GM23338 (cell line): Measurements from ENCODE around the gene DUSP10. TPM values are rescaled to one million over a fixed set of nuclear protein-coding genes. Genes with fewer than 3 reads are reported as not detected.

Experiments used
- ATAC-seq: fragments of 200-7000 bp; cut with Tn5 transposase; 3 replicates; pipeline ENCODE4 v1.9.1; 2020
- DNase-seq: peaks from one replicate; pipeline ENCODE4 v3.0.0-alpha.2; 2015; ENCODE audit warnings: low spot score
- H2AFZ ChIP-seq: fragments of 200-600 bp; sonication (generic); 2 replicates; pipeline ENCODE4 v1.8.0; 2016; ENCODE audit warnings: antibody characterized with exemption, mild to moderate bottlenecking, moderate library complexity
- H3F3A ChIP-seq: fragments of 200-600 bp; sonication (generic); replicated peaks from 2 replicates; pipeline ENCODE4 v1.8.0; 2017; ENCODE audit warnings: antibody characterized with exemption, mixed run types, low read depth
- H3K27ac ChIP-seq: fragments of 200-600 bp; sonication (generic); 2 replicates; pipeline ENCODE4 v1.6.1; 2016; ENCODE audit warnings: low read depth
- H3K27me3 ChIP-seq: fragments of 200-600 bp; sonication (generic); 2 replicates; pipeline ENCODE4 v1.8.0; 2016; ENCODE audit warnings: mild to moderate bottlenecking, mixed run types, moderate library complexity; ENCODE audit not compliant: insufficient read depth
- H3K36me3 ChIP-seq: fragments of 200-600 bp; sonication (generic); 2 replicates; pipeline ENCODE4 v1.8.0; 2016; ENCODE audit warnings: mild to moderate bottlenecking; ENCODE audit not compliant: insufficient read depth
- H3K4me1 ChIP-seq: fragments of 200-600 bp; sonication (generic); 2 replicates; pipeline ENCODE4 v1.8.0; 2016; ENCODE audit warnings: mild to moderate bottlenecking, moderate library complexity; ENCODE audit not compliant: insufficient read depth
- H3K4me2 ChIP-seq: fragments of 200-600 bp; sonication (generic); 2 replicates; pipeline ENCODE4 v1.7.1; 2017; ENCODE audit warnings: mixed run types
- H3K4me3 ChIP-seq: fragments of 200-600 bp; sonication (generic); 2 replicates; pipeline ENCODE4 v1.6.1; 2016; ENCODE audit warnings: mixed run types
- H3K79me2 ChIP-seq: fragments of 200-600 bp; sonication (generic); replicated peaks from 2 replicates; pipeline ENCODE4 v1.8.0; 2017; ENCODE audit warnings: mild to moderate bottlenecking; ENCODE audit not compliant: insufficient read depth
- H3K9me2 ChIP-seq: fragments of 200-600 bp; sonication (generic); 2 replicates; pipeline ENCODE4 v1.8.0; 2017; ENCODE audit not compliant: insufficient read depth
- H4K20me1 ChIP-seq: fragments of 200-600 bp; sonication (generic); replicated peaks from 2 replicates; pipeline ENCODE4 v1.8.0; 2017; ENCODE audit warnings: mild to moderate bottlenecking; ENCODE audit not compliant: insufficient read depth
- H3K27ac Mint-ChIP-seq: 2 replicates; pipeline ENCODE4 v1.8.0; 2020; ENCODE audit warnings: inconsistent platforms, mild to moderate bottlenecking, moderate library complexity, mixed read lengths
- H3K27me3 Mint-ChIP-seq: 3 replicates; pipeline ENCODE4 v1.8.0; 2022; ENCODE audit warnings: low read depth, mild to moderate bottlenecking, moderate library complexity, mixed read lengths, inconsistent platforms; ENCODE audit not compliant: insufficient read depth, poor library complexity
- H3K36me3 Mint-ChIP-seq: 3 replicates; pipeline ENCODE4 v1.8.0; 2021; ENCODE audit warnings: low read depth, mild to moderate bottlenecking, inconsistent platforms, moderate library complexity, mixed read lengths
- H3K4me1 Mint-ChIP-seq: 3 replicates; pipeline ENCODE4 v1.8.0; 2020; ENCODE audit warnings: mild to moderate bottlenecking, inconsistent platforms, mixed read lengths
- H3K4me3 Mint-ChIP-seq: 3 replicates; pipeline ENCODE4 v1.8.0; 2021; ENCODE audit warnings: moderate library complexity, mild to moderate bottlenecking, inconsistent platforms, mixed read lengths
- H3K9me3 Mint-ChIP-seq: 3 replicates; pipeline ENCODE4 v1.8.0; 2020; ENCODE audit warnings: moderate library complexity, mild to moderate bottlenecking, inconsistent platforms, mixed read lengths
- CREB1 ChIP-seq: fragments of 250-450 bp; sonication (Bioruptor Pico); IDR thresholded peaks from 2 replicates; pipeline ENCODE4 v1.5.0; 2020; ENCODE audit warnings: low read depth, mild to moderate bottlenecking, moderate library complexity
- EZH2 ChIP-seq: fragments of 200-600 bp; sonication (generic); IDR thresholded peaks from one replicate; pipeline ENCODE4 v1.8.0; 2017; ENCODE audit warnings: antibody characterized with exemption, mild to moderate bottlenecking, low read depth; ENCODE audit not compliant: unreplicated experiment
- EZH2phosphoT487 ChIP-seq: fragments of 200-600 bp; sonication (generic); IDR thresholded peaks from one replicate; pipeline ENCODE4 v1.8.1; 2018; ENCODE audit warnings: antibody characterized with exemption; ENCODE audit not compliant: unreplicated experiment
- JUNB ChIP-seq: IDR thresholded peaks from one replicate; pipeline ENCODE4 v1.6.1; 2016; ENCODE audit warnings: antibody characterized with exemption; ENCODE audit not compliant: unreplicated experiment
- NANOG ChIP-seq: IDR thresholded peaks from 2 replicates; pipeline ENCODE4 v1.6.1; 2016; ENCODE audit warnings: antibody characterized with exemption, borderline replicate concordance
- POLR2AphosphoS5 ChIP-seq: IDR thresholded peaks from 2 replicates; pipeline ENCODE4 v1.6.1; 2016; ENCODE audit warnings: antibody characterized with exemption, low read depth
- STAT1 ChIP-seq: IDR thresholded peaks from one replicate; pipeline ENCODE4 v1.6.1; 2016; ENCODE audit warnings: antibody characterized with exemption; ENCODE audit not compliant: unreplicated experiment
- ZNF114 ChIP-seq: fragments of 250-450 bp; sonication (Bioruptor Pico); IDR thresholded peaks from 2 replicates; pipeline ENCODE4 v1.5.0; 2020; ENCODE audit warnings: mild to moderate bottlenecking, moderate library complexity
- ZNF331 ChIP-seq: fragments of 250-450 bp; sonication (Bioruptor Pico); IDR thresholded peaks from 2 replicates; pipeline ENCODE4 v1.5.0; 2020; ENCODE audit warnings: low read depth, mild to moderate bottlenecking, moderate library complexity
- polyA plus RNA-seq: library from polyadenylated mRNA; unstranded; fragments of >200 nt; fragmentation: Nextera tagmentation; extraction: Ambion mirVana; gene quantifications from 2 replicates; pipeline ENCODE4 v1.2.1, GENCODE V29; 2016
- total RNA-seq: library from RNA; depleted of rRNA; stranded (reverse); fragments of >200 nt; shearing (Covaris generic); gene quantifications from 2 replicates; pipeline ENCODE4 v1.2.3, GENCODE V29; 2014
- TF ChIP-seq, protein P1 (sequence below), 2 experiments: fragments of 200-600 bp in 1 of 2; sonication (generic) in 1 of 2; conservative IDR thresholded peaks; 2 replicates each; pipeline versions ENCODE4 v1.5.1 to v1.6.1; 2016 to 2017; ENCODE audit warnings: antibody characterized with exemption in 2 of 2, low read depth in 2 of 2, mild to moderate bottlenecking in 2 of 2, moderate library complexity in 1 of 2
- TF ChIP-seq, protein P2 (sequence below): fragments of 250-450 bp; sonication (Bioruptor Pico); IDR thresholded peaks from 2 replicates; pipeline ENCODE4 v1.5.0; 2020; ENCODE audit warnings: mild to moderate bottlenecking, moderate library complexity
- TF ChIP-seq, protein P3 (sequence below): IDR thresholded peaks from one replicate; pipeline ENCODE4 v1.6.1; 2018; ENCODE audit warnings: antibody characterized with exemption; ENCODE audit not compliant: unreplicated experiment
- TF ChIP-seq, protein P4 (sequence below): IDR thresholded peaks from 2 replicates; pipeline ENCODE4 v1.6.1; 2016; ENCODE audit warnings: antibody characterized with exemption

The DUSP10 gene
- total and polyA plus RNA-seq, 2 experiments from 2014 or later: 1.5 to 1.6 TPM

DNA sequence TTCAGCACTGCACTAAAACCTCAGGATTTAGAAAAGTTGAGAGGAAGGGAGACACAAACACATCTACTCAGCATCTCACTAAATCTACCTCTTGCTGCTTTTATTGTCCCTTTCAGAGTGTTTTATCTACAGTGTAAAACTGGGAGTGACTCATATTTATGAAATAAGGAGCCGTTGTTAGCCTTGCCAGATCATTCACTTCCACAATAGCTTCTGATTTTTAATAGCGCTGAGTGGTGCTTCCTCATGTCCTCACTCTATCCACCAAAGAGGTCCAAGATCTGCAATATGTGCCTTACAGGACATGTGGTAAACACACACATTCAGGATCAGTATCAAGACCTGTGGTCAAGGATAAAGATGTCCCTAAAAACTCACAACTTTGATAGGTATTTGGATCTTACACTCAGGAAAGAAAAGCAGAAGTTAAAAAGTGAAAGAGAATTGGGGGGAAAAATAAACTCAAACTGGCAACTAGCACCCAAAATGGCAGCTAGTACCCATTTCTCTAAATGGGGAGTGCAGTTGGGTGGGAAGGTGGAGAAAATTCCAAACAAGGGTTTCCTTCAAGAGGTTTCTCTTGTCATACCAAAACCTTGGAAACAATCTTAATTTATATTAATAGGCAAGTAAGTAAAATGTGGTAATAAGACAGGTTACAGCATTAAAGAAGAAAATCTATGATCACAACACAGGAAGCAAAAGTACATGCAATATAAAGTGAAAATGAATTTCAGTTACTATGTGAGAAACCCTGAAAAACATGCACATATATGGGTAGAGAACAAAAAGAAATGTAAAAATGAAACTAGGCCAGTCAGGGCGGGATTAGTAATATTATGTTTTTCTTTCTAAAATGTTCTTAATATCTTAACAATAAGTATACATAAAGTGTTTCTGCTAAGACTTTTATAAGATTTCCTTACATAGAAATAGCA is 15.9 kb downstream of the DUSP10 start:
- Mint-ChIP-seq H3K27ac (no peak overlapping the region), H3K9me3 (peaks cover 34% of the 10 kb centered on the region), H3K27me3 (no peaks in the 10 kb centered on the region), H3K36me3 (peaks cover 20% of the 10 kb centered on the region), H3K4me3 (no peak overlapping the region), H3K4me1 (no peaks in the 10 kb centered on the region)
- H3F3A ChIP-seq: no peaks in the 10 kb centered on the region
- no peaks in the 10 kb centered on the region for H3K79me2 ChIP-seq
- H3K27ac ChIP-seq: no peak overlapping the region
- no peak for DNase-seq
- H3K4me3 ChIP-seq: no peak overlapping the region
- H3K36me3 ChIP-seq: peaks cover 10% of the 10 kb centered on the region
- H3K27me3 ChIP-seq: no peaks in the 10 kb centered on the region
- H2AFZ ChIP-seq: no peak overlapping the region
- H3K4me2 ChIP-seq: no peak overlapping the region
- H4K20me1 ChIP-seq: no peaks in the 10 kb centered on the region
- peaks cover 4% of the 10 kb centered on the region; the same call in 1 of the 2 replicates for H3K4me1 ChIP-seq
- H3K9me2 ChIP-seq: 0 out of 2 replicates have a peak, but pooled peaks cover 8% of the 10 kb centered on the region
- no peak for TF ChIP-seq ZNF331 (CRISPR knock-in tag)
- TF ChIP-seq, protein P1, sequence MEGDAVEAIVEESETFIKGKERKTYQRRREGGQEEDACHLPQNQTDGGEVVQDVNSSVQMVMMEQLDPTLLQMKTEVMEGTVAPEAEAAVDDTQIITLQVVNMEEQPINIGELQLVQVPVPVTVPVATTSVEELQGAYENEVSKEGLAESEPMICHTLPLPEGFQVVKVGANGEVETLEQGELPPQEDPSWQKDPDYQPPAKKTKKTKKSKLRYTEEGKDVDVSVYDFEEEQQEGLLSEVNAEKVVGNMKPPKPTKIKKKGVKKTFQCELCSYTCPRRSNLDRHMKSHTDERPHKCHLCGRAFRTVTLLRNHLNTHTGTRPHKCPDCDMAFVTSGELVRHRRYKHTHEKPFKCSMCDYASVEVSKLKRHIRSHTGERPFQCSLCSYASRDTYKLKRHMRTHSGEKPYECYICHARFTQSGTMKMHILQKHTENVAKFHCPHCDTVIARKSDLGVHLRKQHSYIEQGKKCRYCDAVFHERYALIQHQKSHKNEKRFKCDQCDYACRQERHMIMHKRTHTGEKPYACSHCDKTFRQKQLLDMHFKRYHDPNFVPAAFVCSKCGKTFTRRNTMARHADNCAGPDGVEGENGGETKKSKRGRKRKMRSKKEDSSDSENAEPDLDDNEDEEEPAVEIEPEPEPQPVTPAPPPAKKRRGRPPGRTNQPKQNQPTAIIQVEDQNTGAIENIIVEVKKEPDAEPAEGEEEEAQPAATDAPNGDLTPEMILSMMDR (conservative IDR thresholded peaks at IDR 0.05; ENCODE audit: low read depth in 2 of 2): no peak
- no peak for TF ChIP-seq STAT1
- TF ChIP-seq, protein P2, sequence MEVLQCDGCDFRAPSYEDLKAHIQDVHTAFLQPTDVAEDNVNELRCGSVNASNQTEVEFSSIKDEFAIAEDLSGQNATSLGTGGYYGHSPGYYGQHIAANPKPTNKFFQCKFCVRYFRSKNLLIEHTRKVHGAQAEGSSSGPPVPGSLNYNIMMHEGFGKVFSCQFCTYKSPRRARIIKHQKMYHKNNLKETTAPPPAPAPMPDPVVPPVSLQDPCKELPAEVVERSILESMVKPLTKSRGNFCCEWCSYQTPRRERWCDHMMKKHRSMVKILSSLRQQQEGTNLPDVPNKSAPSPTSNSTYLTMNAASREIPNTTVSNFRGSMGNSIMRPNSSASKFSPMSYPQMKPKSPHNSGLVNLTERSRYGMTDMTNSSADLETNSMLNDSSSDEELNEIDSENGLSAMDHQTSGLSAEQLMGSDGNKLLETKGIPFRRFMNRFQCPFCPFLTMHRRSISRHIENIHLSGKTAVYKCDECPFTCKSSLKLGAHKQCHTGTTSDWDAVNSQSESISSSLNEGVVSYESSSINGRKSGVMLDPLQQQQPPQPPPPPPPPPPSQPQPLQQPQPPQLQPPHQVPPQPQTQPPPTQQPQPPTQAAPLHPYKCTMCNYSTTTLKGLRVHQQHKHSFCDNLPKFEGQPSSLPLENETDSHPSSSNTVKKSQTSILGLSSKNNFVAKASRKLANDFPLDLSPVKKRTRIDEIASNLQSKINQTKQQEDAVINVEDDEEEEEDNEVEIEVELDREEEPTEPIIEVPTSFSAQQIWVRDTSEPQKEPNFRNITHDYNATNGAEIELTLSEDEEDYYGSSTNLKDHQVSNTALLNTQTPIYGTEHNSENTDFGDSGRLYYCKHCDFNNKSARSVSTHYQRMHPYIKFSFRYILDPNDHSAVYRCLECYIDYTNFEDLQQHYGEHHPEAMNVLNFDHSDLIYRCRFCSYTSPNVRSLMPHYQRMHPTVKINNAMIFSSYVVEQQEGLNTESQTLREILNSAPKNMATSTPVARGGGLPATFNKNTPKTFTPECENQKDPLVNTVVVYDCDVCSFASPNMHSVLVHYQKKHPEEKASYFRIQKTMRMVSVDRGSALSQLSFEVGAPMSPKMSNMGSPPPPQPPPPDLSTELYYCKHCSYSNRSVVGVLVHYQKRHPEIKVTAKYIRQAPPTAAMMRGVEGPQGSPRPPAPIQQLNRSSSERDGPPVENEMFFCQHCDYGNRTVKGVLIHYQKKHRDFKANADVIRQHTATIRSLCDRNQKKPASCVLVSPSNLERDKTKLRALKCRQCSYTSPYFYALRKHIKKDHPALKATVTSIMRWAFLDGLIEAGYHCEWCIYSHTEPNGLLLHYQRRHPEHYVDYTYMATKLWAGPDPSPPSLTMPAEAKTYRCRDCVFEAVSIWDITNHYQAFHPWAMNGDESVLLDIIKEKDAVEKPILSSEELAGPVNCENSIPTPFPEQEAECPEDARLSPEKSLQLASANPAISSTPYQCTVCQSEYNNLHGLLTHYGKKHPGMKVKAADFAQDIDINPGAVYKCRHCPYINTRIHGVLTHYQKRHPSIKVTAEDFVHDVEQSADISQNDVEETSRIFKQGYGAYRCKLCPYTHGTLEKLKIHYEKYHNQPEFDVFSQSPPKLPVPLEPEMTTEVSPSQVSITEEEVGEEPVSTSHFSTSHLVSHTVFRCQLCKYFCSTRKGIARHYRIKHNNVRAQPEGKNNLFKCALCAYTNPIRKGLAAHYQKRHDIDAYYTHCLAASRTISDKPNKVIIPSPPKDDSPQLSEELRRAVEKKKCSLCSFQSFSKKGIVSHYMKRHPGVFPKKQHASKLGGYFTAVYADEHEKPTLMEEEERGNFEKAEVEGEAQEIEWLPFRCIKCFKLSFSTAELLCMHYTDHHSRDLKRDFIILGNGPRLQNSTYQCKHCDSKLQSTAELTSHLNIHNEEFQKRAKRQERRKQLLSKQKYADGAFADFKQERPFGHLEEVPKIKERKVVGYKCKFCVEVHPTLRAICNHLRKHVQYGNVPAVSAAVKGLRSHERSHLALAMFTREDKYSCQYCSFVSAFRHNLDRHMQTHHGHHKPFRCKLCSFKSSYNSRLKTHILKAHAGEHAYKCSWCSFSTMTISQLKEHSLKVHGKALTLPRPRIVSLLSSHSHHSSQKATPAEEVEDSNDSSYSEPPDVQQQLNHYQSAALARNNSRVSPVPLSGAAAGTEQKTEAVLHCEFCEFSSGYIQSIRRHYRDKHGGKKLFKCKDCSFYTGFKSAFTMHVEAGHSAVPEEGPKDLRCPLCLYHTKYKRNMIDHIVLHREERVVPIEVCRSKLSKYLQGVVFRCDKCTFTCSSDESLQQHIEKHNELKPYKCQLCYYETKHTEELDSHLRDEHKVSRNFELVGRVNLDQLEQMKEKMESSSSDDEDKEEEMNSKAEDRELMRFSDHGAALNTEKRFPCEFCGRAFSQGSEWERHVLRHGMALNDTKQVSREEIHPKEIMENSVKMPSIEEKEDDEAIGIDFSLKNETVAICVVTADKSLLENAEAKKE: no peak
- no peak for TF ChIP-seq CREB1 (CRISPR knock-in tag)
- no peak for TF ChIP-seq EZH2phosphoT487
- TF ChIP-seq JUNB: no peak
- no peak for TF ChIP-seq EZH2
- no peak for TF ChIP-seq ZNF114 (CRISPR knock-in tag)
- no peak for TF ChIP-seq POLR2AphosphoS5
- TF ChIP-seq NANOG: no peak
- TF ChIP-seq, protein P3, sequence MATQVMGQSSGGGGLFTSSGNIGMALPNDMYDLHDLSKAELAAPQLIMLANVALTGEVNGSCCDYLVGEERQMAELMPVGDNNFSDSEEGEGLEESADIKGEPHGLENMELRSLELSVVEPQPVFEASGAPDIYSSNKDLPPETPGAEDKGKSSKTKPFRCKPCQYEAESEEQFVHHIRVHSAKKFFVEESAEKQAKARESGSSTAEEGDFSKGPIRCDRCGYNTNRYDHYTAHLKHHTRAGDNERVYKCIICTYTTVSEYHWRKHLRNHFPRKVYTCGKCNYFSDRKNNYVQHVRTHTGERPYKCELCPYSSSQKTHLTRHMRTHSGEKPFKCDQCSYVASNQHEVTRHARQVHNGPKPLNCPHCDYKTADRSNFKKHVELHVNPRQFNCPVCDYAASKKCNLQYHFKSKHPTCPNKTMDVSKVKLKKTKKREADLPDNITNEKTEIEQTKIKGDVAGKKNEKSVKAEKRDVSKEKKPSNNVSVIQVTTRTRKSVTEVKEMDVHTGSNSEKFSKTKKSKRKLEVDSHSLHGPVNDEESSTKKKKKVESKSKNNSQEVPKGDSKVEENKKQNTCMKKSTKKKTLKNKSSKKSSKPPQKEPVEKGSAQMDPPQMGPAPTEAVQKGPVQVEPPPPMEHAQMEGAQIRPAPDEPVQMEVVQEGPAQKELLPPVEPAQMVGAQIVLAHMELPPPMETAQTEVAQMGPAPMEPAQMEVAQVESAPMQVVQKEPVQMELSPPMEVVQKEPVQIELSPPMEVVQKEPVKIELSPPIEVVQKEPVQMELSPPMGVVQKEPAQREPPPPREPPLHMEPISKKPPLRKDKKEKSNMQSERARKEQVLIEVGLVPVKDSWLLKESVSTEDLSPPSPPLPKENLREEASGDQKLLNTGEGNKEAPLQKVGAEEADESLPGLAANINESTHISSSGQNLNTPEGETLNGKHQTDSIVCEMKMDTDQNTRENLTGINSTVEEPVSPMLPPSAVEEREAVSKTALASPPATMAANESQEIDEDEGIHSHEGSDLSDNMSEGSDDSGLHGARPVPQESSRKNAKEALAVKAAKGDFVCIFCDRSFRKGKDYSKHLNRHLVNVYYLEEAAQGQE: no peak
- TF ChIP-seq, protein P4, sequence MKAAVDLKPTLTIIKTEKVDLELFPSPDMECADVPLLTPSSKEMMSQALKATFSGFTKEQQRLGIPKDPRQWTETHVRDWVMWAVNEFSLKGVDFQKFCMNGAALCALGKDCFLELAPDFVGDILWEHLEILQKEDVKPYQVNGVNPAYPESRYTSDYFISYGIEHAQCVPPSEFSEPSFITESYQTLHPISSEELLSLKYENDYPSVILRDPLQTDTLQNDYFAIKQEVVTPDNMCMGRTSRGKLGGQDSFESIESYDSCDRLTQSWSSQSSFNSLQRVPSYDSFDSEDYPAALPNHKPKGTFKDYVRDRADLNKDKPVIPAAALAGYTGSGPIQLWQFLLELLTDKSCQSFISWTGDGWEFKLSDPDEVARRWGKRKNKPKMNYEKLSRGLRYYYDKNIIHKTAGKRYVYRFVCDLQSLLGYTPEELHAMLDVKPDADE: no peak
- no peak for ATAC-seq
